Measurements from ENCODE around the gene IER5.

DNA sequence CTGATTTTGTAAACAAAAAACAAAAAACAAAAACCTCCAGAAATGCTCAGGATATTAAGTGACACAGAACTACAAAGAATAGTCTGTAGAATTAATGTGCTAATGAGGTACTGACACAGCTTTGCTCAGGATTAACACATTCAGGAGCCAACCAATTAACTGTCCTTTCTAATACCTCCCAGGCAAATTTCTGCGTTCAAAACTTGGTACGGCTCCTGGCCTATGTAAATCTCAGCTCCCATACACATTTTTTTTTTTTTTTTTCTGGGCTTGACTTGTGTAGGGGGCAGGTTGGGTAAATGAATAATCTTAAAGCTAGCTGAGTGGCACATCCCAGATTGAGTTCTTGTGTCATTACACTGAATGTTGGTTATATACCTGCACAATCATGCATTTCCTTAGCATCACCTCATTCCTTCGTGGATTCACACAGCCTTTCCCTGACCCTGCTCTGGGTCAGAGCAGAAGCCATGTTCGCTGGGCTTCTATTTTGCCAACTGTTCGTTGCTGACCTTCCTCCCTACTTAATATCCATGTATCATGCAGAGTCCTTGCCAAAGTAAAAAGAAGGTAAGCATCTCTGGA, 12.6 kb upstream of the IER5 start:
- TF ChIP-seq, protein P1, sequence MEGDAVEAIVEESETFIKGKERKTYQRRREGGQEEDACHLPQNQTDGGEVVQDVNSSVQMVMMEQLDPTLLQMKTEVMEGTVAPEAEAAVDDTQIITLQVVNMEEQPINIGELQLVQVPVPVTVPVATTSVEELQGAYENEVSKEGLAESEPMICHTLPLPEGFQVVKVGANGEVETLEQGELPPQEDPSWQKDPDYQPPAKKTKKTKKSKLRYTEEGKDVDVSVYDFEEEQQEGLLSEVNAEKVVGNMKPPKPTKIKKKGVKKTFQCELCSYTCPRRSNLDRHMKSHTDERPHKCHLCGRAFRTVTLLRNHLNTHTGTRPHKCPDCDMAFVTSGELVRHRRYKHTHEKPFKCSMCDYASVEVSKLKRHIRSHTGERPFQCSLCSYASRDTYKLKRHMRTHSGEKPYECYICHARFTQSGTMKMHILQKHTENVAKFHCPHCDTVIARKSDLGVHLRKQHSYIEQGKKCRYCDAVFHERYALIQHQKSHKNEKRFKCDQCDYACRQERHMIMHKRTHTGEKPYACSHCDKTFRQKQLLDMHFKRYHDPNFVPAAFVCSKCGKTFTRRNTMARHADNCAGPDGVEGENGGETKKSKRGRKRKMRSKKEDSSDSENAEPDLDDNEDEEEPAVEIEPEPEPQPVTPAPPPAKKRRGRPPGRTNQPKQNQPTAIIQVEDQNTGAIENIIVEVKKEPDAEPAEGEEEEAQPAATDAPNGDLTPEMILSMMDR (conservative IDR thresholded peaks at IDR 0.05 in 1 of 2, IDR thresholded peaks at IDR 0.05 in 1 of 2; ENCODE audit: extremely low read depth in 1 of 2, insufficient read depth in 1 of 2, low read depth in 1 of 2, low read length in 2 of 2): no peak
- TF ChIP-seq EZH2 (IDR thresholded peaks at IDR 0.05; ENCODE audit: borderline replicate concordance, low read length): no peak

All from mammary epithelial cell (primary cell).